ENCODE data around the gene NPAS3. TPM values are rescaled to one million over a fixed set of nuclear protein-coding genes. Genes with fewer than 3 reads are reported as not detected.

NPAS3 gene
- total and polyA plus RNA-seq, 2 donors = 1.0 to 1.2 TPM

- H3K9me3 ChIP-seq (ENCODE audit: control insufficient read depth in 2 of 2, insufficient read depth in 1 of 2, low read length in 1 of 2) = no peaks in the 10 kb centered on the region
- H3K4me3 ChIP-seq (ENCODE audit: low read length in 2 of 2) = no peak overlapping the region
- H3K27ac ChIP-seq (ENCODE audit: low read depth in 1 of 2, low read length in 1 of 2) = no peak overlapping the region
- no peak for DNase-seq (ENCODE audit: low read depth in 6 of 9, low spot score in 9 of 9)
- H3K4me1 ChIP-seq (ENCODE audit: control insufficient read depth in 2 of 2, insufficient read depth in 2 of 2, low read length in 2 of 2) = no peaks in the 10 kb centered on the region
- no peaks in the 10 kb centered on the region for H3K27me3 ChIP-seq (ENCODE audit: control insufficient read depth in 2 of 2, insufficient read depth in 1 of 2, low read length in 1 of 2)
- H3K36me3 ChIP-seq (ENCODE audit: control insufficient read depth in 2 of 2, insufficient read depth in 2 of 2, low read length in 1 of 2) = no peaks in the 10 kb centered on the region
- 95% methylated on average over 2 of the region's 2 CpGs for WGBS
Observed at GRCh38 chr14:32968972-32969544, 30.4 kb downstream of the NPAS3 start.

GRCh38 chr14:32977913-32978312 is 39.2 kb downstream of the NPAS3 start:
- 75% methylated on average over 2 of the region's 2 CpGs for WGBS
- Histone ChIP-seq H3K4me3 (ENCODE audit: low read length in 2 of 2) (no peak overlapping the region), H3K27ac (ENCODE audit: low read depth in 1 of 2, low read length in 1 of 2) (no peak overlapping the region), H3K9me3 (ENCODE audit: control insufficient read depth in 2 of 2, insufficient read depth in 1 of 2, low read length in 1 of 2) (no peaks in the 10 kb centered on the region), H3K36me3 (ENCODE audit: control insufficient read depth in 2 of 2, insufficient read depth in 2 of 2, low read length in 1 of 2) (no peaks in the 10 kb centered on the region), H3K4me1 (ENCODE audit: control insufficient read depth in 2 of 2, insufficient read depth in 2 of 2, low read length in 2 of 2) (no peaks in the 10 kb centered on the region), H3K27me3 (ENCODE audit: control insufficient read depth in 2 of 2, insufficient read depth in 1 of 2, low read length in 1 of 2) (no peaks in the 10 kb centered on the region)
- DNase-seq (ENCODE audit: low read depth in 6 of 9, low spot score in 9 of 9) = no peak

GRCh38 chr14:32978691-32979255 is 40.1 kb downstream of the NPAS3 start:
- Histone ChIP-seq H3K4me3 (ENCODE audit: low read length in 2 of 2) (no peak overlapping the region), H3K36me3 (ENCODE audit: control insufficient read depth in 2 of 2, insufficient read depth in 2 of 2, low read length in 1 of 2) (no peaks in the 10 kb centered on the region), H3K27me3 (ENCODE audit: control insufficient read depth in 2 of 2, insufficient read depth in 1 of 2, low read length in 1 of 2) (no peaks in the 10 kb centered on the region), H3K27ac (ENCODE audit: low read depth in 1 of 2, low read length in 1 of 2) (no peak overlapping the region), H3K9me3 (ENCODE audit: control insufficient read depth in 2 of 2, insufficient read depth in 1 of 2, low read length in 1 of 2) (no peaks in the 10 kb centered on the region), H3K4me1 (ENCODE audit: control insufficient read depth in 2 of 2, insufficient read depth in 2 of 2, low read length in 2 of 2) (no peaks in the 10 kb centered on the region)
- DNase-seq (ENCODE audit: low read depth in 6 of 9, low spot score in 9 of 9) = no peak
- 91% methylated on average over 4 of the region's 4 CpGs for WGBS

GRCh38 chr14:32980178-32980901 is 41.7 kb downstream of the NPAS3 start:
- no peaks in the 10 kb centered on the region for H3K4me1 ChIP-seq (ENCODE audit: control insufficient read depth in 2 of 2, insufficient read depth in 2 of 2, low read length in 2 of 2)
- no peaks in the 10 kb centered on the region for H3K36me3 ChIP-seq (ENCODE audit: control insufficient read depth in 2 of 2, insufficient read depth in 2 of 2, low read length in 1 of 2)
- no peak overlapping the region for H3K27ac ChIP-seq (ENCODE audit: low read depth in 1 of 2, low read length in 1 of 2)
- H3K9me3 ChIP-seq (ENCODE audit: control insufficient read depth in 2 of 2, insufficient read depth in 1 of 2, low read length in 1 of 2) = no peaks in the 10 kb centered on the region
- no peak overlapping the region for H3K4me3 ChIP-seq (ENCODE audit: low read length in 2 of 2)
- DNase-seq (ENCODE audit: low read depth in 6 of 9, low spot score in 9 of 9) = no peak
- no peaks in the 10 kb centered on the region for H3K27me3 ChIP-seq (ENCODE audit: control insufficient read depth in 2 of 2, insufficient read depth in 1 of 2, low read length in 1 of 2)
- WGBS = 94% methylated on average over 6 of the region's 6 CpGs

GRCh38 chr14:32980902-32981501 is 42.3 kb downstream of the NPAS3 start:
- no peaks in the 10 kb centered on the region for H3K4me1 ChIP-seq (ENCODE audit: control insufficient read depth in 2 of 2, insufficient read depth in 2 of 2, low read length in 2 of 2)
- no peaks in the 10 kb centered on the region for H3K36me3 ChIP-seq (ENCODE audit: control insufficient read depth in 2 of 2, insufficient read depth in 2 of 2, low read length in 1 of 2)
- no peak for DNase-seq (ENCODE audit: low read depth in 6 of 9, low spot score in 9 of 9)
- H3K4me3 ChIP-seq (ENCODE audit: low read length in 2 of 2) = no peak overlapping the region
- no peak overlapping the region for H3K27ac ChIP-seq (ENCODE audit: low read depth in 1 of 2, low read length in 1 of 2)
- 78% methylated on average over 3 of the region's 3 CpGs for WGBS
- H3K27me3 ChIP-seq (ENCODE audit: control insufficient read depth in 2 of 2, insufficient read depth in 1 of 2, low read length in 1 of 2) = no peaks in the 10 kb centered on the region
- H3K9me3 ChIP-seq (ENCODE audit: control insufficient read depth in 2 of 2, insufficient read depth in 1 of 2, low read length in 1 of 2) = no peaks in the 10 kb centered on the region

- no peaks in the 10 kb centered on the region for H3K27me3 ChIP-seq (ENCODE audit: control insufficient read depth in 2 of 2, insufficient read depth in 1 of 2, low read length in 1 of 2)
- no peaks in the 10 kb centered on the region for H3K9me3 ChIP-seq (ENCODE audit: control insufficient read depth in 2 of 2, insufficient read depth in 1 of 2, low read length in 1 of 2)
- DNase-seq (ENCODE audit: low read depth in 6 of 9, low spot score in 9 of 9) = no peak
- no peaks in the 10 kb centered on the region for H3K4me1 ChIP-seq (ENCODE audit: control insufficient read depth in 2 of 2, insufficient read depth in 2 of 2, low read length in 2 of 2)
- no peak overlapping the region for H3K27ac ChIP-seq (ENCODE audit: low read depth in 1 of 2, low read length in 1 of 2)
- WGBS = 94% methylated on average over 2 of the region's 2 CpGs
- no peak overlapping the region for H3K4me3 ChIP-seq (ENCODE audit: low read length in 2 of 2)
- H3K36me3 ChIP-seq (ENCODE audit: control insufficient read depth in 2 of 2, insufficient read depth in 2 of 2, low read length in 1 of 2) = no peaks in the 10 kb centered on the region
Observed at GRCh38 chr14:32984241-32984930, 45.7 kb downstream of the NPAS3 start.

GRCh38 chr14:32985866-32986265 is 47.2 kb downstream of the NPAS3 start:
- 96% methylated on average over 8 of the region's 8 CpGs for WGBS
- no peaks in the 10 kb centered on the region for H3K27me3 ChIP-seq (ENCODE audit: control insufficient read depth in 2 of 2, insufficient read depth in 1 of 2, low read length in 1 of 2)
- no peak overlapping the region for H3K4me3 ChIP-seq (ENCODE audit: low read length in 2 of 2)
- H3K4me1 ChIP-seq (ENCODE audit: control insufficient read depth in 2 of 2, insufficient read depth in 2 of 2, low read length in 2 of 2) = no peaks in the 10 kb centered on the region
- no peaks in the 10 kb centered on the region for H3K36me3 ChIP-seq (ENCODE audit: control insufficient read depth in 2 of 2, insufficient read depth in 2 of 2, low read length in 1 of 2)
- no peak overlapping the region for H3K27ac ChIP-seq (ENCODE audit: low read depth in 1 of 2, low read length in 1 of 2)
- no peaks in the 10 kb centered on the region for H3K9me3 ChIP-seq (ENCODE audit: control insufficient read depth in 2 of 2, insufficient read depth in 1 of 2, low read length in 1 of 2)
- no peak for DNase-seq (ENCODE audit: low read depth in 6 of 9, low spot score in 9 of 9)

GRCh38 chr14:32986791-32987540 is 48.3 kb downstream of the NPAS3 start:
- Histone ChIP-seq H3K9me3 (ENCODE audit: control insufficient read depth in 2 of 2, insufficient read depth in 1 of 2, low read length in 1 of 2) (no peaks in the 10 kb centered on the region), H3K4me3 (ENCODE audit: low read length in 2 of 2) (no peak overlapping the region), H3K27me3 (ENCODE audit: control insufficient read depth in 2 of 2, insufficient read depth in 1 of 2, low read length in 1 of 2) (no peaks in the 10 kb centered on the region), H3K27ac (ENCODE audit: low read depth in 1 of 2, low read length in 1 of 2) (no peak overlapping the region), H3K36me3 (ENCODE audit: control insufficient read depth in 2 of 2, insufficient read depth in 2 of 2, low read length in 1 of 2) (no peaks in the 10 kb centered on the region), H3K4me1 (ENCODE audit: control insufficient read depth in 2 of 2, insufficient read depth in 2 of 2, low read length in 2 of 2) (no peaks in the 10 kb centered on the region)
- WGBS = 95% methylated on average over 7 of the region's 7 CpGs
- DNase-seq (ENCODE audit: low read depth in 6 of 9, low spot score in 9 of 9) = no peak

Measured in thymus (tissue), 11 donors.